Measurements from ENCODE around the gene CHN1.
A peak's percentile ranks its signal among the peaks of the same experiment; 100 is the strongest.

The CHN1 gene

DNA sequence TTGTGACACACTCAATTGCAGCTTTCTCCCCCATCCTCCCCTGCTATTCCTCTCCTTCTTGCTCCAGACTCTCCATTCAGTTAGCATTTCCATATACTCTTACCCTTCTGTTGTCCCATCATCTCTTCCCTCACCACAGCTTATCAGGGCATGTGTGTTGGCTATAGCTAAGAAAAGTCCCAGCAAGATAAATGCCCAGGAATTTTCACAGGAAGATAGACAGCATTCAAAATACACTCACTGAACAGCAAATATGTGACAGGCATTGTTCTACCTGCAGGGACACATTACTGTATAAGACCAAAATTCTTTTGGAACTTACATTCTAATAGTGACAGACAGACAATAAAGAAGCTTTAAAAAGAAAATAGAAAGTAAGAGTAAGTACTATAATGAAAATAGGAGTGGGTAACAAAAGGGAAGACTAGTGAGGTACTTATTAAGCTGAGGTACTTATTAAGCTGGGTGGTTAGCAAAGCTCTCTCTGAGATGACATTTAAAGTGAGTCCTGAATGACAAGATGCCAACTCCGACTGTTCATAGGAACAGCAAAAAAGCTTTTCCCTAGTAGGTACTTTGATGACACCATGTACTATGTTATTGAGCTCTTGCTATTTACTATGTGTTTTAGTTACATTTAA lies 86.2 kb downstream of the CHN1 start:
- DNase-seq, result no peak

DNA sequence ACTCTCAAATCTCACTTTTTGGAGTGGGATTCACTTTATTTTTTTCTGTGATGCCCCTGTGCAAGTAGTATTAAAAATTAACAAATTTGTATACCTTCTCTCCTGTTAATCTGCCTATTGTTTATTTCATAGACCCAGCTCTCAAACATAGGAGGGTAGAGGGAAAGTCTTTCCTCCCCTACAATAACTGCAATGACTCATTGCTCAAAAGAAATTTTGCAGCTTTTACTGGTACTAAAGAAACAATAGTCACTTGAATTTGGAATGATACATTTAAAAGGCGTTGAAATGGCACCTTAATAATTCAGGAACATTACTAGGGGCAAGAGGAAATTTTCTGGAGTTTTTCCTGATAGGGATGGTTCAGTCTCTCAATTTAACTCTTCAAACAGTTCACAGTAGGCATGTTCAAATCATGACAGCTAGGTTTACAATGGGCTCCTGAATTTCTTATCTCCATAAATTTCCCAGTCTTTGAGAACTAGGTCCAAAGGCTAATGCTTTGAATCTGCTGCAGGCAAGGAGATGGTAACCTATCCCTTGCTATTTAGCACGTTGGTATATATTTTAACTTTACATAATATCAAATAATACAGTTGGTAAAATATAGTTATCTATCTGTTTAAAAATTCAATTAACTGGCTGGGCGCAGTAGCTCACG lies 88.8 kb downstream of the CHN1 start:
- DNase-seq, result no peak

DNA sequence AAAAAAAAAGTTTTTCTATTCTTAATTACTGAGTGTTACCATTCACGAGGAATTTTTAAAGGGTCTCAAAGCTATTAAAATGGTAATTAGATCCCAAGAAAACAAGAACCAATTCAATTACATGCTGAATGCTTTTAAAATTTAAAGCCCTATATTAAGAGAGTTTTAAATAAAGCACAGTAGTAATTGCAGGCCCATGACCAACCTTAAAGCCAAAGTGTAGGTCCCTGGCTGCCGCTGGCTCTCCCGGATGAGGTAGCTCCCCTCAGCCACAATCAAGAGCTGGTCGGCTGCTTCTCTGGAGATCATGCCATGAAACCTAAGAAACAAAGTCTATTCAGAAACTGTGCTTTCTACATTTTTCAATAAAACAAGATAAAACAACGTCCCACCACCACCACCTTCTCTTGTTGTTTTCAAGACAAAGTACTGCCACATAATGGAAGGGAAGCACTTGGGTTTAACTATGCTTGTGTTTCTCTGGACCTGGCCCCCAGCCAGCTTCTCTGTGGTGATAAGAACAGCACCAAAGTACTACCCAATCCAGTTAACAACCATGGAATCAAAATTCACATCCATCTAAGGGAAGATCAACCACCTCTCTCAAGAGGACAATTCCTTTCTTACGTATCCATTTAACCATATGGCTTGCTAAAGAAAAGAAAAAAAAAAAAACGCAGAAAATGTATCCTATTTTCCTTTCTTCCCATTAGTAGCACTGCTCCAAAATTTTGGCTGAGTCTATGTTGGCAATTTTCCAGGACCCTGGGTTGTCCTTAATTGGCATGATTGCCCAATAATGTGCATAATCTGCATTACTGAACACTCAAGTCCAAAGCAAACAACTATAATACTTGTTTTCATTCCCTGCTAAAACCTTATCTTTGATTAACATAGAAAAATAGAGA lies 90.1 kb downstream of the CHN1 start:
- peak; percentile 72 for DNase-seq

DNA sequence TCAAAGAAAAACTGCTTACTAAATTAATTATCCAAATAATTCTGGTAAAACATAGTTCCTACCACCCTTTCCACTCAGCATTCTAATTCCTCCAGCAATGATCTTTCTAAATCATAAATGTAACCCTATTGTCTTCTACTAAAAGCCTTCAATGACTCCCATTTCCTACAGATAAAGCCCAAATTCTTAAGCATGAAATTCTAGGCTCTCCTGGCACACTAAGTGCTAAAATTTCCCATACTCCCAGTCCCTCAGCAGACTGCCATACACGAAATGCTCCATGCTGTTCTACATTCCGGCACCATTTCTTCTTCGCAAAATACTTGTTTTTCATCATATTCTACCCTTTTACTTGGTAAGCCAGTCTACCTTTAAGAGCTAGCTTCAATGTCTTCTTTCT lies 96.9 kb downstream of the CHN1 start:
- no peak for DNase-seq

DNA sequence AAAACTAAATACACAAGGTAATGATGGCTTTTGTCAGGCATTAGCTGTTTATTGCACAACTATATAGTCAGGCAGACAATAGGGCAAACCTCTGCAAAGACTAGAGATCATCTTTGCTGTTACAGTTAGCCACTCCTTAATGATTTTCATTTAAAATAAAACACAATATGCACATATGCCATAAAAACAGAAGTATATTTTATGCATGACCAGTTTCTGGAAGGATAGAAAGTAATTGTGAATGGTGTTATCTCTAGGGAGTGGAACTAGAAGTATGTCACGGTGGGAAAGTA lies 102.0 kb downstream of the CHN1 start:
- DNase-seq, result no peak

DNA sequence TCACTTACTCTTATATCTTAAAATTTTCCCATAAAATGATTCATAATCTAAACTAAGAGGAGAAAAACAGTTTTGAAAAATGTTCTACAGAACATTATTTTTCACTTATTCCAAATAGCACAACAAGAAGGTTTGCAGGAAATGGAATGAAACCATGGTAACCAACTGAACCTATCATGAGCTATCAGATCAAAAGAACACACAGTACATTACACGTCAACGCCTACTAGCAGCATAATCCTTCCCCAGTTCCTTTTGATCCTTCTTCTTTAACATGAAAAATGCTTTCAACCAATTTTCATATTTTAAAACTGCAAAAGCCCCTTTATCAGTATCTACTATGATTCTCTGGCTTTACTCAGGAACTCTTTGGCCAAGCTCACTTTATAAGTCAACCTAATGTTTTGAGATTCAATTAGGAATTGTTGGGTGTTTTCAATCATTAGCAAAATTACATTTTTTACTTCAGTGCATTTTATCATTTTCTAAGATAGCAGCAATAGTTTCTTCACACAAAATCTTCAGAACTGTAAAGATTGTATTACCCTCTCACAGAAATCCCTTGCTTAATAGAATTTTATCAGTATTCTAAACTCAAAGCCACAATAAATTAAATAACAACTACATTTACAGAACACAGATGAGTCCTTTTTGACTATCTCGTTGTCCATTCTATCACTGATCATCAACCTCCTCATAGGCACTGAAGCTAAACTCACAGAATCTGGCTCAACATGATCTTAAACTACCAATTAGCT lies 102.5 kb downstream of the CHN1 start:
- DNase-seq, result no peak

DNA sequence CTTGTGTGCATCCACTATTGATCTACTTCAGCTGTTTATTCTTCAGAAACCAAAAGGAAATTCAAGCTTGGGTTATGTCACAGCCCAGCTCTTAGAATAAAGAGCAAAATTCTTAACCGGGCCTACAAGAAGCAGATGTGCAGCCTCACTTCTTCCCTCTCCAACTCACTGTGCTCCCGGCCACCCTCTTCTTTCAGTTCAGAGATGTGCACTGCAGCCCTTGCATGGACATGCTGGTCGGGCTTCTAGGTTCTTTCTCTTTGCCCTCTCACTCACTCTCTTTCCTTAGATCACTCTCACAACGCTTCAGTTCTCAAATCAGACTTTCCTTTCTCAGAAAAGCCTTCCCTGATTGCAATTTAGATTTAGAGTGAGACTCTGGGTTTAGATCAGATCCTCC lies 104.1 kb downstream of the CHN1 start:
- DNase-seq, result no peak

DNA sequence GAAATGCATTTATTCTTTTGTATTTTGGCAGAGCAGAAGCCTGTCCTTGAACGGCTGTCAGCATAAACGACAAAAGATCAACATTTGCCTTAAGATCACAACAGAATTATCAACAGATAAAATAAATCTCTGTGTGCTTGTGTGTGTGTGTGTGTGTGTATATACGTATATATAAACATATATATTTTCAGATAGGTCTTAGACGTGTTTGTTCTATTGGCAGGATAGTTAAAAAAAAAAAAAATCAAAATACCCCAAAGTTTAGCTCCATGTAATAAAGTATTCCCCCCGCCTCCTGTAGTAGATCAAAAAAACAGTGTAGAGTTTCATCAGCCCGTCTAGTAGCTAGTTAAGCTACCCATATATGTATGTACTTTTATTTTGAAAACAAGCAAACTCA lies 107.9 kb downstream of the CHN1 start:
- DNase-seq, result no peak

DNA sequence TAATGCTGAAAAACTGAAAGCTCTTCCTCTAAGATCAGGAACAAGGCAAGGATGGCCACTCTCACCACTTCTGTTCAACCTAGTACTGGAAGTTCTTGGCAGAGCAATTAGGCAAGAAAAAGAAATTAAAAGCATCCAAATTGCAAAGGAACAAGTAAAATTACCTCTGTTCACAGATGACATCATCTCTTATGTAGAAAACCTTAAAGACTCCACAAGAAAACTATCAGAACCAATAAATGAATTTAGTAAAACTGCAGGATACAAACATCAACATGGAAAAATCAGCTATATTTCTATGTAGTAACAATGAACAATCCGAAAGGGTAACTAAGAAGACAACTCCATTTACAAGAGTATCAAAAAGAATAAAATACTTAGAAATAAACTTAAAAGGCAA lies 112.2 kb downstream of the CHN1 start:
- no peak for DNase-seq

DNA sequence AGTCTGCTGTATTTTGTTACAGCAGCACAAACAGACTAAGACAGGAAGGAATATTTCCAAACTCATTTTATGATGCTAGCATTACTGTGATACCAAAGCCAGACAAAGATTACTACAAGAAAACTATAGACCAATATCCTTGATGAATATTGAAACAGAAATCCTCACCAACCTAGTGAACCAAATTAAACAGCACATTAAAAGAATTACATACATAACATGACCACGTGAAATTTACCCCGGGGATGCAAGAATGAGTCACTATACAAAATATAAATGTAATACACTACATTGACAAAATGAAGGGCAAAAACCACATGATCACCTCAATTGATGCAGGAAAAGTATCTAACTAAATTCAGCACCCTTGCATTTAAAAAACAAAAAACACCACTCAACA lies 112.6 kb downstream of the CHN1 start:
- no peak for DNase-seq

DNA sequence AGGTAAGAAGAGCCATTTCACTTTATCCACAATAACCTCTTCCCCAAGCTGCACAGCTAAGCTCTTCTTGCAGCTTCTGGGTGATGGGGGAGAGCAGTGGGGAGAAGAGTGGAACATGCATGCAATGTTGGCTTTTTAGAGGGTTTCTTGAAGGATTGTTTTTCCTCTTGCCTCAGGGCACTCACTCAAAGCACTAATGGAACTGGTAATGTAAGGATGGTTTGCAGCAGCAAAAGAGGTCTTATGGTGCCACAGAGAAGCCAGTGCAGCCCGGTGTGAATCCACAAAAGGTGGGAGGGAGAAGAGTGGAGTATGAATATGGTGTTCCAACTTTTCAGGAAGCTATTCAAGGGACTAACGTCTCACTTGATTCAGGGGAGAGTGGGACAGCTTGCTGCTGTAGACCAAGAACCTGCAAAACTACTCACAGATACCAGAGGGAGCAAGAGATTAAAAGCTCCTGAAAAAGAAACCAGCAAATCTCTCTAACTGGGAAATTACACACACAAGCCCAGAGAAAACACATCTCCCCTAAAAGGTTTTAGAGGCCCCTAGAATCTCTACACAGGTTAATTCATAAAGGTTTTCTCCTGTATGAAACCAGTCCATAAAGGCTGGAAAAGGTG lies 116.4 kb downstream of the CHN1 start:
- DNase-seq, result no peak

DNA sequence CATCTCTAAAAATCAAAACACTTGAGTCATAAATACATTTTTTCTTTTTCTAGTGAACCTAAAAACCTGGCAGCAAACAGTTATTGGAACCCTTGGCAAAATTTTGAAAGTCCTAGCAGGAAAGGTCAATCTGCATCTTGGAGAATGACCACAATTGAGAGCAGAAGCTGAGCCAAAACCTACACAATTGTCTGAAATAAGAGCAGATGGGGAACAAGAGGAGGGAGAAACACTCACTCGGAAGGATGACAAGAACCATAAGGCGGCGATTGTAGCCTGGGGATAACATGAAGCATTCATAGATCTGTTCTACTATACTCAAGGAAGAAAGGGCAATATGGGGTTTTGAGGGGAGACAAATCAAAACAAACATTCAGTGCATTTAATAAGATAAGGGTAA lies 117.0 kb downstream of the CHN1 start:
- DNase-seq, result no peak

DNA sequence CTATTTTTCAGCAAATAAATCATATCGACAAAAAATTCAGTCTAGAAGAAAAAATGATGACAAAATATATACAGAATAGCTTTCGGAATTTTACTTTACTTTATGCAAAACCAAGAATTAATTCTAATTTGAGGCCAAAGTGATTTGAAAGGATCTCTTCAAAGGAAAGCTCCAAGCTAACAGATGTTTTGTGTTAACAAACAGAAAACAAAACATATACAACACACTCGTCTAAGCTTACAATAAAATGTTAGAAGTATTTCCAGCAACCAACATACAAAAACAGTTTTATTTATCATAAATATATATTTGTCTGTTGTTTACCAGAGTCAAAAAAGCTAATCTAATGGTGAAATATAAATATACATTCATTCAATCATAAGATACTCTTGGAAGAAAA lies 122.8 kb downstream of the CHN1 start:
- no peak for DNase-seq

DNA sequence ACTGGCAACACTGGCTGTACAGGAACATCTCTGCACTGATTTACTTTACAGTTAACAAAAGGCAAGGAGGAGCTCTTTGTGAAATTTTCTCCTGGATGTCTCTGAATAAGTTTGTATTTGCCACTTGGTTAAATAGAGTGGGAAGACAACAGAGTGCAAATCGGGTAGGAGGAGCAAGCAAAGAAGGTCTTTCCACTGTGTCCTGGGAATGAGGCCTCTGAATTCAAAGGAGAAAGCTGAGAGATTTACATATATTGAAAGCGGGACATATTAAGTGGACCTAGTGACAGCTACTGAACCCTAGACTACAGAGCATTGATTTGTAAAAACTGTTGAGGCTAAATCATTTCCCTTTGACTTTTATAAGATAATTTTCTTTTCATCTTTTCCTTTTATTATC lies 123.5 kb downstream of the CHN1 start:
- no peak for DNase-seq

DNA sequence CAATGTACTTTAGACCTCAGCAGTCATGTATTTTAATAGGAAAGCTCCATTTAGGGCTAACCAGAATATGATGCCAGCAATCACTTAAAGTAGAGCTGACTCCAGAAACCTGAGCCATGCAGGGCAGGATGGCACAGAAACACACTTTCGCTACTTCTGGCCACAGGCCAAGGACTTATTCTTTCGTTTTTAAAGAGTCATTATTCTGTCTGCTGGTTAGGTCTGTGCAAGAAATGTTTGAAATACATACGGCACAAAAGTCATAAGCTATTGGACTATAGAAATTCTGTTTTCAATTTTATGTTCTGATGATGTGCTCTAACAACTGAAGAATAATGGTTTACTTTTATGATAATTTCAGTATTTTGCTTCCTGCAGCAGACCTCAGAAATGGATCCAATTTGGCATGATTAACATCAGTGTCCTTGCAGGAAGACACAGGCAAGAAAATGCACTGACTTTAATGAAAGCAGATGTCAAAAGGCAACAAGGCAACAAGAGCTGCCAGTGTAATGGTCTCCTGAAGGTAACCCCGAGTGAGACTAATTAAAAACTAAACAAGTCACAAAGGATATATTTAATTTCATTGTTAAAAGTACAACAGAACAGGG lies 126.5 kb downstream of the CHN1 start:
- peak; percentile 76 for DNase-seq

DNA sequence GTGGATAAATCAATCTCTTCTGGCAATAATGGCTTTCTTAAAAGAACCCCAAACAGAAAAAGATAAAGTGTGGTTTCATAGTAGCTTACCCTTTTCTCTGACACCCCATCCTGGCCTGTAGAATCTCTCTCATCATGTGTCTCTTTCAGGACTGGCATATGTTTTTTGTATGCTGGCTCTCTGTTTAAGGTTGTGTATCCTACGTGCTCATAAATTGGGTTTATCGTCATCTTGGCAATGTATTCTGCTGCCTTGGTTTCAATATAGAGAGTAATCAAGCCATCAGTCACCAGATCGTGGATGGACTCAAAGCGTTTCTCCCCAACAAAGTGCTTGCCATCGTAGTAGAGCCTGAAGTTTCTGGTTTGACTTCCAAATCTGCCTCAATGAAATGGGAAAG lies 127.4 kb downstream of the CHN1 start:
- DNase-seq, result peak; percentile 19

DNA sequence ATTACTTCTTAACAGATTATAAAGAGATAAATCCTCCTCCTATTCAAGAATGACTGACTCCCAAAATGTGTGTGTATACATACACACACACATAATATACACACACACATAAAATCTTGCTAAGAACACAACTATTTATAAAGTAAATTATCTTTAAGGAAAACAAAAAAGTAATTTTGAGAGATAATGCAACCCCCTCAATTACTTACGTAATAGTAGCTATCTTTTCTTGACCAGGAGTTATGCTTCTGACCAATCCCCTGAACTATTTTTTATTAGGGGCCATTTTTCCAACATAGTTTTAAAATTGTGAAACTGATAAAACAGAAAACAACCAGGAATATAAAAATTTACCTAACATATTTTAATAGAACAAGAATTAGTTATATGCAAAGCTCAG lies 127.9 kb downstream of the CHN1 start:
- no peak for DNase-seq

DNA sequence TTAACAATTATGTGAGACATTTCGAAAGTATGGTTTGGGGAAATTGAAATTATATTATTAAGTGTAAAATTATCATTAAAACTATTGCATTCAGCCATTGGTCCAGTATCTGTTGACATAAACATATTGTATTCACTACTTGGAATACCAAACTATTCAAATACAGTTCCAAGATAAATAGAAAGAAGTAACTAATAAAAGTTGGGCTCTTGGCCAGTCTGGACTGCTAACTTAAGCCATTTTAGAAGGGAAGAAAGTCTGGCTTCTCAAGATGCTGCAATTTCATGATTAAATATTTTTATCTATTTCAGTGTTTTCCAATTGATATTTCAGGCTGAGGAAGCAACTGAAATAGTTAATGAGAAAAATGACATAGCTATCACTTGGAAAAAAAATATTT lies 131.1 kb downstream of the CHN1 start:
- no peak for DNase-seq

DNA sequence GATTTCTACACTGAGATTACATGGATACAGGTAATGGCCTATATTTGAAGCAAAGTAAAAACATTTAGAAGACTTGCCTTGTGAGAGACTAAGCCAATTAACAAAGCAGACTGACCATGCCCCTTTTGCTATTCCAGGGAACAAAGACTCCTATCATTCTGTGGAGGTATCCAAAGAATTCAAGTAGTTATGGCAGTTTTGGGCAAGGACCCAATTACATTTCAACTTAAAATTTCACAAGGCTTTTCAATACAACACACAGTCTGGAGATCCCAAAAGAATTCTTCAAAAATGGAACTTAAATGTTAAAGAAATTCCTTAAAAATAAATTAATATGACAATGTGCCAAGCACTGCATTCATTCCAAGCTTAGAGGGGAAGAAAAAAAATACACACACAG lies 131.7 kb downstream of the CHN1 start:
- DNase-seq, result no peak

DNA sequence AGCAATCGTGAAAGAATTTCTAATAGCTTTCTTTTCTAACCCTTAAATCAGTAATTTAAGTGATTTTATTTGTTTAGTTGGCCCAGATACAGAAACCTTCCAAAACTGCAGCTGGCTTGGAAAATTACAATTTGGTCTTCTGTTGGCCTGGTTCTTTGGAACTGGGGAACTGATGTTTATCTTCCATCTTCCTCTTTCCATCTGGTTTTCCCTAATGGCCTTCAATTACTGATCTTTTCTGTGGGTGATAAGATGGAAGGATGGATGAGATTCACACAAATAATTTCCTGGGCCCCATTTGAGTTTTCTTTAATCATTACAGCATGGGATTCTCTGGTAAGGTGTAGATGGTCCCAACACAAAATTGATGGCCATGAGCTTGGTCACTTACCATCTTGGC lies 134.4 kb downstream of the CHN1 start:
- no peak for DNase-seq

DNA sequence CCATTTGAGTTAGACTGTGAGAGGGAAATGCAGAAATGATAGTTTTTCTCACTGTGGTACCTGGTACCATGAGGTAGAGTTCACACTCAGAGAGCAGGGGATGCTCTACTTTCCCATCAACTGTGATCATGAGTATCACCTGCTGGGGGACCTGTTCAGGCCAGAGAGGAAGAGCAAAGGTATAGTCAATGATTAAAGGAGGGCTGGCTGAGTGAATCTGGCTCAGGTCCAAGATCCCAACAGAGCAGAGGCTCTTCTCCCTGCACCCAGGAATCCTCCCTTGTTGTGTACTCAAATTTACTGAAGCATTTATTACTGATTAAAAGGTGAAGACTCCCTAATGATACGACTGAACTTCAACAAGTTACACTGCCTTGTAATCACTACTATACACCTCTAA lies 136.3 kb downstream of the CHN1 start:
- DNase-seq, result no peak

DNA sequence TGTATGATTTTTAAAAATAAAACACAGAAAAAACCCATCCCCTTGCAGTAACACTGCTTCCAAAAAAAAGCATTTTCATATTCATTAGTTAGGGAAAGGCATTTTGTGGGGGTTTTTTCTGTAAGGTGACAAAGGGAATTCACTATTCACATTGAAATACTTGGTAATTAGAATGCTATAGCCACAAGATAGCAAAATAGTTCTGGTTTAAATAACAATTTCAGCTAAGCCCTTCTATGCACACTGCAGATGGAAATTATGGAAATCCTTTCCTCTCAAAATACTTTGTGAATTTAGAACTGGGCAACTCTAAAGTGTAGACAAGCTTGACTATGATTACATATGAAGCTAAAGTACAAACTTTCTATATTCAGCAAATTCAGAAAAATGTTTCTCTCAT lies 138.8 kb downstream of the CHN1 start:
- no peak for DNase-seq

DNA sequence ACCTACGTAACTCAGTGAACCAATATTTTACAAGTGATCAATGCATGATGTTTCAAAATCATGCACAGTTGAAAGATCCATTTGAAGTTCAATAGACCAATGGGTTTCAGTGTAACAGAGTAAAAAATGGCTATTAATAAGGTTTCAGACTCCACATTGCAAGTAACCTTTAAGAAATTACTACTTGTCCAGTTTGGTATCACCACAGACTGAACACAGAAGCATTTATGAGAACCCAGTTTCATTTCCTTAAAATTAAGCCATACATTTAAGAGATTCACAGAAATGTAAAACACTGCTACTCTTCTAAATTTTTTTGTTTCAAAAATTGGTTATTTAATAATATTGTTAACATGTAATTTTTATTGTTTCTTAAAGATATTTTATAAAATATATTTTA lies 142.0 kb downstream of the CHN1 start:
- no peak for DNase-seq
